Thyroid gland (tissue), 4 donors: Measurements from ENCODE around the gene RPTOR.

ENCODE experiments used
- POLR2A ChIP-seq, 2 donors: fragments of 450-650 bp; IDR thresholded peaks; one replicate each; pipeline ENCODE4 v1.6.1; 2017; ENCODE audit warnings: antibody characterized with exemption in 2 of 2, mild to moderate bottlenecking in 2 of 2, moderate library complexity in 1 of 2
- TF ChIP-seq, protein P1 (sequence below), 6 experiments: fragments of 200-600 bp in 3 of 6; fragments of 450-650 bp in 3 of 6; sonication (generic) in 3 of 6; IDR thresholded peaks; one replicate each; pipeline ENCODE4 v1.5.1; 2016 to 2019; ENCODE audit warnings: antibody characterized with exemption in 6 of 6, mild to moderate bottlenecking in 2 of 6, inconsistent platforms in 1 of 6, moderate library complexity in 1 of 6

DNA sequence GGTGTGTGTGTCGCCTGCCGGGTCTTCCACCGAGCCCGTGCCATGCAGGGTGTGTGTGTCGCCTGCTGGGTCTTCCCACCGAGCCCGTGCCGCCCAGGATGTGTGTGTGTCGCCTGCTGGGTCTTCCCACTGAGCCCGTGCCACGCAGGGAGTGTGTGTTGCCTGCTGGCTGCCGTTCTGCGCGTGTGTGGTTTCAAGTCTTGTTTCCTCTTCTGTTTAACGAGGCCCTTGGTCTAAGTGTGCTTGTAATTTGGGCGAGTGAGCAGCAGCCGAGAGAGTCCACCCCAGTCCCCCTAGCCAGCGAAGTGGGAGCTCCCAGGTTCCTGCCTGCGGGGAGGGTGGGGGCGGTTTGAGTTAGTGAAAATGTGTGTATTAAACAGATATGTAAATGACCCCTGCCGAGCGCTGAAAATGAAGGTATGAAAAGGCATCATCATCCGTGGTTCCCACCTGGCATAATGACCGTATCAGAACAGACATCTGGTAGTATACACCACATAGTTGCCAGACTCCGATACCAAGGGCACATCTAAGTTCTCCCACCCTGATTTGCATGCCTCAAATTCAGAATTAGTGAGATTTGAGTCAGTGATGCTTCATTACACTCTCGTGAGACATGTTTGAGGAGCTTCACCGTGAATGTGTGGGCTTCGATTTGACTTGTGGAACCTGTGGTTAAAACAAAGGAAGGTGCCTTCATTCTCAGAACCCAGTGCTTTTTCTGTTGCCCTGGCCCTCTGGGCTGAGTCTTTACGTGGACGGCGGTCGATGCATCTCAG, 332.5 kb downstream of the RPTOR start:
- TF ChIP-seq, protein P1, sequence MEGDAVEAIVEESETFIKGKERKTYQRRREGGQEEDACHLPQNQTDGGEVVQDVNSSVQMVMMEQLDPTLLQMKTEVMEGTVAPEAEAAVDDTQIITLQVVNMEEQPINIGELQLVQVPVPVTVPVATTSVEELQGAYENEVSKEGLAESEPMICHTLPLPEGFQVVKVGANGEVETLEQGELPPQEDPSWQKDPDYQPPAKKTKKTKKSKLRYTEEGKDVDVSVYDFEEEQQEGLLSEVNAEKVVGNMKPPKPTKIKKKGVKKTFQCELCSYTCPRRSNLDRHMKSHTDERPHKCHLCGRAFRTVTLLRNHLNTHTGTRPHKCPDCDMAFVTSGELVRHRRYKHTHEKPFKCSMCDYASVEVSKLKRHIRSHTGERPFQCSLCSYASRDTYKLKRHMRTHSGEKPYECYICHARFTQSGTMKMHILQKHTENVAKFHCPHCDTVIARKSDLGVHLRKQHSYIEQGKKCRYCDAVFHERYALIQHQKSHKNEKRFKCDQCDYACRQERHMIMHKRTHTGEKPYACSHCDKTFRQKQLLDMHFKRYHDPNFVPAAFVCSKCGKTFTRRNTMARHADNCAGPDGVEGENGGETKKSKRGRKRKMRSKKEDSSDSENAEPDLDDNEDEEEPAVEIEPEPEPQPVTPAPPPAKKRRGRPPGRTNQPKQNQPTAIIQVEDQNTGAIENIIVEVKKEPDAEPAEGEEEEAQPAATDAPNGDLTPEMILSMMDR (IDR thresholded peaks at IDR 0.05), result no peak
- no peak for TF ChIP-seq POLR2A (IDR thresholded peaks at IDR 0.05)
